ENCODE measurements around the gene TCHP.
"Not testable (repeated sequence)": the region's sequence is repeated elsewhere in the genome, so short reads cannot be mapped to it uniquely, and the experiment has no call there.

Gene TCHP

DNA sequence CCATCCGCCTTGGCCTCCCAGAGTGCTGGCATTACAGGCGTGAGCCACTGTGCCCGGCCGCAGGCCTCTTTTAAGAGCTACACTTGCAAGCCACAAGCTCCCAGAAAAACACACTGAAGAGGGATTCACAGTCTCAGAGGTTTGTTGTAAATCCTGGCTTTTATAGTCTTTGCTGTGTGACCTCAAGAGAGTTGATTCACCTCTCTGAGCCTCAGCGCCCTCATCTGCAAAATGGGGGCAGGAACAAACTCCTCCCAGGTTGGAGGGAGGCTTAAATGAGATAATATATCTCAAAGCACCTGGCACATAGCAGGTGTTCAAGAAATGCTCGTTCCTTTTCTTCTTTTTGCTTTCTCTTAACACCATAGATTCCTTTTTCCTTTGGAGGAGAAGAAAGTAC, 3.9 kb upstream of the TCHP start:
- no peaks in the 10 kb centered on the region for H3K9me3 ChIP-seq (ENCODE audit: insufficient read depth, low read length, severe bottlenecking)
- no peaks in the 10 kb centered on the region for H3K27me3 ChIP-seq (ENCODE audit: insufficient read depth, low read length, poor library complexity)
- H3K4me3 ChIP-seq (ENCODE audit: low read depth in 1 of 2, low read length in 2 of 2) = no peak overlapping the region
- H3K27ac ChIP-seq (ENCODE audit: low read length) = no peak overlapping the region
- H3K4me1 ChIP-seq (ENCODE audit: insufficient read depth, low read length) = peaks cover 15% of the 10 kb centered on the region
- no peak overlapping the region for H2AFZ ChIP-seq (ENCODE audit: low read depth, low read length)
- H3K4me2 ChIP-seq (ENCODE audit: insufficient read depth, low read length) = no peak overlapping the region
- ATAC-seq (ENCODE audit: insufficient read depth, low read depth) (no peak), DNase-seq (no peak)
- TF ChIP-seq EZH2 (IDR thresholded peaks at IDR 0.05; ENCODE audit: borderline replicate concordance, low read depth, low read length, severe bottlenecking) = no peak
- TF ChIP-seq, protein P1, sequence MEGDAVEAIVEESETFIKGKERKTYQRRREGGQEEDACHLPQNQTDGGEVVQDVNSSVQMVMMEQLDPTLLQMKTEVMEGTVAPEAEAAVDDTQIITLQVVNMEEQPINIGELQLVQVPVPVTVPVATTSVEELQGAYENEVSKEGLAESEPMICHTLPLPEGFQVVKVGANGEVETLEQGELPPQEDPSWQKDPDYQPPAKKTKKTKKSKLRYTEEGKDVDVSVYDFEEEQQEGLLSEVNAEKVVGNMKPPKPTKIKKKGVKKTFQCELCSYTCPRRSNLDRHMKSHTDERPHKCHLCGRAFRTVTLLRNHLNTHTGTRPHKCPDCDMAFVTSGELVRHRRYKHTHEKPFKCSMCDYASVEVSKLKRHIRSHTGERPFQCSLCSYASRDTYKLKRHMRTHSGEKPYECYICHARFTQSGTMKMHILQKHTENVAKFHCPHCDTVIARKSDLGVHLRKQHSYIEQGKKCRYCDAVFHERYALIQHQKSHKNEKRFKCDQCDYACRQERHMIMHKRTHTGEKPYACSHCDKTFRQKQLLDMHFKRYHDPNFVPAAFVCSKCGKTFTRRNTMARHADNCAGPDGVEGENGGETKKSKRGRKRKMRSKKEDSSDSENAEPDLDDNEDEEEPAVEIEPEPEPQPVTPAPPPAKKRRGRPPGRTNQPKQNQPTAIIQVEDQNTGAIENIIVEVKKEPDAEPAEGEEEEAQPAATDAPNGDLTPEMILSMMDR (IDR thresholded peaks at IDR 0.05; ENCODE audit: borderline replicate concordance, extremely low read depth, low read length, poor library complexity, severe bottlenecking) = no peak
- H3K36me3 ChIP-seq (ENCODE audit: insufficient read depth, low read length) = no peaks in the 10 kb centered on the region
- H3K79me2 ChIP-seq (ENCODE audit: insufficient read depth, low read length) = peaks cover 10% of the 10 kb centered on the region
- no peak overlapping the region for H3K9ac ChIP-seq (ENCODE audit: low read depth, low read length)
- H4K20me1 ChIP-seq (ENCODE audit: insufficient read depth, low read length) = no peaks in the 10 kb centered on the region

GRCh38 chr12:109897029-109897428, 3.0 kb upstream of the TCHP start:
- Histone ChIP-seq H3K9me3 (ENCODE audit: insufficient read depth, low read length, severe bottlenecking) (no peaks in the 10 kb centered on the region), H3K79me2 (ENCODE audit: insufficient read depth, low read length) (peaks cover 19% of the 10 kb centered on the region), H4K20me1 (ENCODE audit: insufficient read depth, low read length) (no peaks in the 10 kb centered on the region), H3K9ac (ENCODE audit: low read depth, low read length) (no peak overlapping the region), H3K36me3 (ENCODE audit: insufficient read depth, low read length) (no peaks in the 10 kb centered on the region), H3K4me3 (ENCODE audit: low read depth in 1 of 2, low read length in 2 of 2) (no peak overlapping the region), H2AFZ (ENCODE audit: low read depth, low read length) (no peak overlapping the region), H3K4me1 (ENCODE audit: insufficient read depth, low read length) (peaks cover 24% of the 10 kb centered on the region), H3K4me2 (ENCODE audit: insufficient read depth, low read length) (no peak overlapping the region), H3K27me3 (ENCODE audit: insufficient read depth, low read length, poor library complexity) (no peaks in the 10 kb centered on the region), H3K27ac (ENCODE audit: low read length) (no peak overlapping the region)
- ATAC-seq (ENCODE audit: insufficient read depth, low read depth) = no peak
- no peak for DNase-seq
- no peak for TF ChIP-seq EZH2 (IDR thresholded peaks at IDR 0.05; ENCODE audit: borderline replicate concordance, low read depth, low read length, severe bottlenecking)
- TF ChIP-seq, protein P1 (IDR thresholded peaks at IDR 0.05; ENCODE audit: borderline replicate concordance, extremely low read depth, low read length, poor library complexity, severe bottlenecking) = no peak

DNA sequence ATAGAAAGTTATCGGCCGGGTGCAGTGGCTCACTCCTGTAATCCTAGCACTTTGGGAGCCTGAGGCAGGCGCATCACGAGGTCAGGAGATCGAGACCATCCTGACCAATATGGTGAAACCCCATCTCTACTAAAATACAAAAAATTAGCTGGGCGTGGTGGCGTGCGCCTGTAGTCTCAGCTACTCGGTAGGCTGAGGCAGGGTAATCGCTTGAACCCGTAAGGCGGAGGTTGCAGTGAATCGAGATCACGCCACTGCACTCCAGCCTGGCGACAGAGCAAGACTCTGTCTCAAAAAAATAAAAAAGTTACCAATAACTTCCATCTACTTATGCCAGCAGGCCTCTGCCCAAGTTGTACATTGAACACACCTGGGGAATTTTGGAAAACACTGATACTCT, 729 bp upstream of the TCHP start:
- Histone ChIP-seq H2AFZ (ENCODE audit: low read depth, low read length) (peak overlapping the region; percentile 93), H3K36me3 (ENCODE audit: insufficient read depth, low read length) (peaks cover 18% of the 10 kb centered on the region), H3K4me3 (ENCODE audit: low read depth in 1 of 2, low read length in 2 of 2) (peak overlapping the region in 1 of 2 experiments; percentile 80; a peak in 2 of 4 replicates), H3K79me2 (ENCODE audit: insufficient read depth, low read length) (peaks cover 27% of the 10 kb centered on the region), H3K4me1 (ENCODE audit: insufficient read depth, low read length) (peaks cover 23% of the 10 kb centered on the region), H3K4me2 (ENCODE audit: insufficient read depth, low read length) (peak overlapping the region; percentile 77), H3K9ac (ENCODE audit: low read depth, low read length) (peak overlapping the region; percentile 71)
- not testable (repeated sequence) for H3K9me3 ChIP-seq (ENCODE audit: insufficient read depth, low read length, severe bottlenecking); H3K27me3 ChIP-seq (ENCODE audit: insufficient read depth, low read length, poor library complexity); H3K27ac ChIP-seq (ENCODE audit: low read length); ATAC-seq (ENCODE audit: insufficient read depth, low read depth); H4K20me1 ChIP-seq (ENCODE audit: insufficient read depth, low read length); DNase-seq

GRCh38 chr12:109900752-109901580, 892 bp downstream of the TCHP start:
- Histone ChIP-seq H3K27me3 (ENCODE audit: insufficient read depth, low read length, poor library complexity) (no peaks in the 10 kb centered on the region), H3K4me3 (ENCODE audit: low read depth in 1 of 2, low read length in 2 of 2) (peak overlapping the region; percentile 48 to 80), H3K4me1 (ENCODE audit: insufficient read depth, low read length) (peaks cover 23% of the 10 kb centered on the region), H3K4me2 (ENCODE audit: insufficient read depth, low read length) (peak overlapping the region; percentile 77), H2AFZ (ENCODE audit: low read depth, low read length) (peak overlapping the region; percentile 93), H4K20me1 (ENCODE audit: insufficient read depth, low read length) (no peaks in the 10 kb centered on the region), H3K79me2 (ENCODE audit: insufficient read depth, low read length) (peaks cover 27% of the 10 kb centered on the region), H3K27ac (ENCODE audit: low read length) (peak overlapping the region; percentile 82), H3K9ac (ENCODE audit: low read depth, low read length) (peak overlapping the region; percentile 71), H3K9me3 (ENCODE audit: insufficient read depth, low read length, severe bottlenecking) (no peaks in the 10 kb centered on the region), H3K36me3 (ENCODE audit: insufficient read depth, low read length) (peaks cover 34% of the 10 kb centered on the region)
- no peak for TF ChIP-seq EZH2 (IDR thresholded peaks at IDR 0.05; ENCODE audit: borderline replicate concordance, low read depth, low read length, severe bottlenecking)
- TF ChIP-seq, protein P1 (IDR thresholded peaks at IDR 0.05; ENCODE audit: borderline replicate concordance, extremely low read depth, low read length, poor library complexity, severe bottlenecking) = no peak
- DNase-seq = peak; percentile 20
- peak; percentile 38 for ATAC-seq (ENCODE audit: insufficient read depth, low read depth)
